Endodermal cell (in vitro differentiated cells): ENCODE measurements around the gene GRM7. TPM values are rescaled to one million over a fixed set of nuclear protein-coding genes. Genes with fewer than 3 reads are reported as not detected.

Source experiments
- DNase-seq: peaks from one replicate; pipeline ENCODE4 v3.0.0-alpha.2; 2017
- H3K27ac ChIP-seq: 2 replicates; pipeline ENCODE4 v1.5.1; 2013; ENCODE audit warnings: mild to moderate bottlenecking, low read depth, low read length, moderate library complexity
- H3K27me3 ChIP-seq: 2 replicates; pipeline ENCODE4 v1.6.1; 2013; ENCODE audit warnings: mild to moderate bottlenecking, low read length, moderate library complexity; ENCODE audit not compliant: insufficient read depth, control insufficient read depth, poor library complexity, severe bottlenecking
- H3K36me3 ChIP-seq: 2 replicates; pipeline ENCODE4 v1.7.0; 2013; ENCODE audit warnings: mild to moderate bottlenecking, low read length, moderate library complexity; ENCODE audit not compliant: control insufficient read depth, insufficient read depth
- H3K4me1 ChIP-seq: one replicate; pipeline ENCODE4 v1.7.0; 2013; ENCODE audit warnings: low read length; ENCODE audit not compliant: control insufficient read depth, insufficient read depth
- H3K4me3 ChIP-seq: 2 replicates; pipeline ENCODE4 v1.5.1; 2013; ENCODE audit warnings: mild to moderate bottlenecking, low read length, moderate library complexity
- H3K9ac ChIP-seq: 2 replicates; pipeline ENCODE4 v1.6.1; 2013; ENCODE audit warnings: mild to moderate bottlenecking, low read length, moderate library complexity; ENCODE audit not compliant: poor library complexity, severe bottlenecking; ENCODE audit errors: extremely low read depth
- H3K9me3 ChIP-seq: 2 replicates; pipeline ENCODE4 v1.6.1; 2013; ENCODE audit warnings: mild to moderate bottlenecking, low read length, moderate library complexity; ENCODE audit not compliant: control insufficient read depth
- H3K27ac Mint-ChIP-seq: 2 replicates; pipeline ENCODE4 v1.8.0; 2020; ENCODE audit warnings: mixed read lengths
- H3K27me3 Mint-ChIP-seq: 2 replicates; pipeline ENCODE4 v1.8.0; 2021; ENCODE audit warnings: mild to moderate bottlenecking, mixed read lengths; ENCODE audit not compliant: insufficient read depth
- H3K36me3 Mint-ChIP-seq: 2 replicates; pipeline ENCODE4 v1.8.0; 2020; ENCODE audit warnings: low read depth, mixed read lengths
- H3K4me1 Mint-ChIP-seq: 2 replicates; pipeline ENCODE4 v1.8.0; 2020; ENCODE audit warnings: mixed read lengths
- H3K4me3 Mint-ChIP-seq: 2 replicates; pipeline ENCODE4 v1.8.0; 2020; ENCODE audit warnings: mild to moderate bottlenecking, moderate library complexity, mixed read lengths
- H3K9me3 Mint-ChIP-seq: 2 replicates; pipeline ENCODE4 v1.8.0; 2020; ENCODE audit warnings: mild to moderate bottlenecking, mixed read lengths
- CTCF ChIP-seq: fragments of 200-600 bp; sonication (generic); conservative IDR thresholded peaks from 2 replicates; pipeline ENCODE4 v1.5.0; 2021; ENCODE audit warnings: antibody characterized with exemption, mild to moderate bottlenecking
- WGBS, 2 experiments: methylation state at CpG; one replicate each; pipeline versions ENCODE4 v1.1.5 to v1.1.7; 2013; ENCODE audit warnings: missing lambda C conversion rate in 2 of 2, mixed read lengths in 1 of 2; ENCODE audit not compliant: insufficient coverage in 1 of 2, insufficient read length in 1 of 2; 5-methylcytosine and 5-hydroxymethylcytosine counted together
- total RNA-seq, 2 donors: library from RNA; stranded (reverse); fragmentation: NEBNext Ultra II Directional in 1 of 2; extraction: Animal tissue kit (Norgen Biotek cat#: 25700) in 1 of 2; gene quantifications; 2 replicates in 1 of 2; 3 replicates in 1 of 2; pipeline ENCODE4 v1.2.1, GENCODE V29; 2021

GRM7 gene
- total RNA-seq, 2 donors from 2014 or later = 0.11 to 0.73 TPM

- WGBS, 2 experiments = 100% methylated on average over 1 of the region's 1 CpG; no CpG with 5 or more reads in 1 of the 2 experiments
- no peak overlapping the region for H3K9ac ChIP-seq
- H3K4me1 ChIP-seq = no peaks in the 10 kb centered on the region
- Mint-ChIP-seq H3K27ac (no peak overlapping the region), H3K36me3 (no peaks in the 10 kb centered on the region), H3K4me1 (peaks cover 3% of the 10 kb centered on the region), H3K9me3 (no peaks in the 10 kb centered on the region), H3K4me3 (no peak overlapping the region), H3K27me3 (no peaks in the 10 kb centered on the region)
- H3K4me3 ChIP-seq = no peak overlapping the region
- no peak overlapping the region for H3K27ac ChIP-seq
- no peaks in the 10 kb centered on the region for H3K36me3 ChIP-seq
- no peak for DNase-seq
- H3K27me3 ChIP-seq = no peaks in the 10 kb centered on the region
- TF ChIP-seq CTCF = no peak
- H3K9me3 ChIP-seq = no peaks in the 10 kb centered on the region
Measured at GRCh38 chr3:7577513-7577912, 716.6 kb downstream of the GRM7 start.

- no peak overlapping the region for H3K4me3 Mint-ChIP-seq
- H3K4me3 ChIP-seq = no peak overlapping the region
Measured at GRCh38 chr3:7581831-7582230, 720.9 kb downstream of the GRM7 start.

GRCh38 chr3:7585052-7585451, 724.1 kb downstream of the GRM7 start:
- Histone ChIP-seq H3K9ac (no peak overlapping the region), H3K36me3 (no peaks in the 10 kb centered on the region), H3K4me3 (no peak overlapping the region), H3K4me1 (no peaks in the 10 kb centered on the region), H3K9me3 (no peaks in the 10 kb centered on the region), H3K27ac (no peak overlapping the region), H3K27me3 (no peaks in the 10 kb centered on the region)
- H3K9me3 Mint-ChIP-seq = no peaks in the 10 kb centered on the region
- no peak overlapping the region for H3K4me3 Mint-ChIP-seq
- no peak overlapping the region for H3K27ac Mint-ChIP-seq
- H3K36me3 Mint-ChIP-seq = no peaks in the 10 kb centered on the region
- WGBS, 2 experiments = 60 to 84% methylated on average over 3 of the region's 3 CpGs
- TF ChIP-seq CTCF = no peak
- DNase-seq = no peak
- H3K4me1 Mint-ChIP-seq = peaks cover 6% of the 10 kb centered on the region
- no peaks in the 10 kb centered on the region for H3K27me3 Mint-ChIP-seq

More at GRCh38 chr3:7581831-7582230, 720.9 kb downstream of the GRM7 start:
- H3K27ac ChIP-seq = no peak overlapping the region
- Mint-ChIP-seq H3K4me1 (peaks cover 6% of the 10 kb centered on the region), H3K9me3 (no peaks in the 10 kb centered on the region), H3K27ac (no peak overlapping the region), H3K36me3 (no peaks in the 10 kb centered on the region), H3K27me3 (no peaks in the 10 kb centered on the region)
- 94% methylated on average over 1 of the region's 1 CpG; no CpG with 5 or more reads in 1 of the 2 experiments for WGBS, 2 experiments
- no peaks in the 10 kb centered on the region for H3K27me3 ChIP-seq
- TF ChIP-seq CTCF = no peak
- H3K4me1 ChIP-seq = no peaks in the 10 kb centered on the region
- H3K9me3 ChIP-seq = no peaks in the 10 kb centered on the region
- H3K9ac ChIP-seq = no peak overlapping the region
- no peak for DNase-seq
- H3K36me3 ChIP-seq = no peaks in the 10 kb centered on the region
